PFSK-1 (cell line): Measurements from ENCODE around the gene BLCAP.

Source experiments
- FOXP2 ChIP-seq: optimal IDR thresholded peaks from 2 replicates; pipeline ENCODE3; 2011; ENCODE audit warnings: borderline replicate concordance, control low read depth, inconsistent platforms; ENCODE audit not compliant: insufficient read depth; ENCODE audit errors: extremely low read length, extremely low read depth
- POLR2AphosphoS5 ChIP-seq: IDR thresholded peaks from 2 replicates; pipeline ENCODE4 v1.6.1; 2012; ENCODE audit warnings: low read depth, mild to moderate bottlenecking, control low read depth, low read length, moderate library complexity
- SIN3A ChIP-seq: IDR thresholded peaks from 2 replicates; pipeline ENCODE4 v1.6.1; 2012; ENCODE audit warnings: mild to moderate bottlenecking, low read length, moderate library complexity, borderline replicate concordance; ENCODE audit not compliant: insufficient read depth
- TAF1 ChIP-seq: IDR thresholded peaks from 2 replicates; pipeline ENCODE4 v1.6.1; 2012; ENCODE audit warnings: low read length, control low read depth, borderline replicate concordance; ENCODE audit not compliant: insufficient read depth
- TF ChIP-seq, protein P1 (sequence below), 2 experiments: IDR thresholded peaks; 2 replicates each; pipeline versions ENCODE4 v1.6.1 to v1.8.0; 2011 to 2012; ENCODE audit warnings: low read depth in 2 of 2, low read length in 2 of 2, control low read depth in 1 of 2, inconsistent platforms in 1 of 2, mild to moderate bottlenecking in 1 of 2, moderate library complexity in 1 of 2; ENCODE audit not compliant: insufficient read depth in 1 of 2

- no peak for TF ChIP-seq SIN3A
- TF ChIP-seq TAF1: no peak
- no peak for TF ChIP-seq POLR2AphosphoS5
- TF ChIP-seq, protein P1, sequence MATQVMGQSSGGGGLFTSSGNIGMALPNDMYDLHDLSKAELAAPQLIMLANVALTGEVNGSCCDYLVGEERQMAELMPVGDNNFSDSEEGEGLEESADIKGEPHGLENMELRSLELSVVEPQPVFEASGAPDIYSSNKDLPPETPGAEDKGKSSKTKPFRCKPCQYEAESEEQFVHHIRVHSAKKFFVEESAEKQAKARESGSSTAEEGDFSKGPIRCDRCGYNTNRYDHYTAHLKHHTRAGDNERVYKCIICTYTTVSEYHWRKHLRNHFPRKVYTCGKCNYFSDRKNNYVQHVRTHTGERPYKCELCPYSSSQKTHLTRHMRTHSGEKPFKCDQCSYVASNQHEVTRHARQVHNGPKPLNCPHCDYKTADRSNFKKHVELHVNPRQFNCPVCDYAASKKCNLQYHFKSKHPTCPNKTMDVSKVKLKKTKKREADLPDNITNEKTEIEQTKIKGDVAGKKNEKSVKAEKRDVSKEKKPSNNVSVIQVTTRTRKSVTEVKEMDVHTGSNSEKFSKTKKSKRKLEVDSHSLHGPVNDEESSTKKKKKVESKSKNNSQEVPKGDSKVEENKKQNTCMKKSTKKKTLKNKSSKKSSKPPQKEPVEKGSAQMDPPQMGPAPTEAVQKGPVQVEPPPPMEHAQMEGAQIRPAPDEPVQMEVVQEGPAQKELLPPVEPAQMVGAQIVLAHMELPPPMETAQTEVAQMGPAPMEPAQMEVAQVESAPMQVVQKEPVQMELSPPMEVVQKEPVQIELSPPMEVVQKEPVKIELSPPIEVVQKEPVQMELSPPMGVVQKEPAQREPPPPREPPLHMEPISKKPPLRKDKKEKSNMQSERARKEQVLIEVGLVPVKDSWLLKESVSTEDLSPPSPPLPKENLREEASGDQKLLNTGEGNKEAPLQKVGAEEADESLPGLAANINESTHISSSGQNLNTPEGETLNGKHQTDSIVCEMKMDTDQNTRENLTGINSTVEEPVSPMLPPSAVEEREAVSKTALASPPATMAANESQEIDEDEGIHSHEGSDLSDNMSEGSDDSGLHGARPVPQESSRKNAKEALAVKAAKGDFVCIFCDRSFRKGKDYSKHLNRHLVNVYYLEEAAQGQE (IDR thresholded peaks at IDR 0.05; ENCODE audit: insufficient read depth in 1 of 2, low read depth in 2 of 2, low read length in 2 of 2): no peak
- TF ChIP-seq FOXP2: no peak
These were observed 49.2 kb upstream of the BLCAP start for GRCh38 chr20:37576911-37577310.
